GM23338 (cell line): ENCODE measurements around the gene GRID2. TPM values are rescaled to one million over a fixed set of nuclear protein-coding genes. Genes with fewer than 3 reads are reported as not detected.

Source experiments
- ATAC-seq: fragments of 200-7000 bp; cut with Tn5 transposase; 3 replicates; pipeline ENCODE4 v1.9.1; 2020
- DNase-seq: peaks from one replicate; pipeline ENCODE4 v3.0.0-alpha.2; 2015; ENCODE audit warnings: low spot score
- H2AFZ ChIP-seq: fragments of 200-600 bp; sonication (generic); 2 replicates; pipeline ENCODE4 v1.8.0; 2016; ENCODE audit warnings: antibody characterized with exemption, mild to moderate bottlenecking, moderate library complexity
- H3F3A ChIP-seq: fragments of 200-600 bp; sonication (generic); replicated peaks from 2 replicates; pipeline ENCODE4 v1.8.0; 2017; ENCODE audit warnings: antibody characterized with exemption, mixed run types, low read depth
- H3K27ac ChIP-seq: fragments of 200-600 bp; sonication (generic); 2 replicates; pipeline ENCODE4 v1.6.1; 2016; ENCODE audit warnings: low read depth
- H3K27me3 ChIP-seq: fragments of 200-600 bp; sonication (generic); 2 replicates; pipeline ENCODE4 v1.8.0; 2016; ENCODE audit warnings: mild to moderate bottlenecking, mixed run types, moderate library complexity; ENCODE audit not compliant: insufficient read depth
- H3K36me3 ChIP-seq: fragments of 200-600 bp; sonication (generic); 2 replicates; pipeline ENCODE4 v1.8.0; 2016; ENCODE audit warnings: mild to moderate bottlenecking; ENCODE audit not compliant: insufficient read depth
- H3K4me1 ChIP-seq: fragments of 200-600 bp; sonication (generic); 2 replicates; pipeline ENCODE4 v1.8.0; 2016; ENCODE audit warnings: mild to moderate bottlenecking, moderate library complexity; ENCODE audit not compliant: insufficient read depth
- H3K4me2 ChIP-seq: fragments of 200-600 bp; sonication (generic); 2 replicates; pipeline ENCODE4 v1.7.1; 2017; ENCODE audit warnings: mixed run types
- H3K4me3 ChIP-seq: fragments of 200-600 bp; sonication (generic); 2 replicates; pipeline ENCODE4 v1.6.1; 2016; ENCODE audit warnings: mixed run types
- H3K79me2 ChIP-seq: fragments of 200-600 bp; sonication (generic); replicated peaks from 2 replicates; pipeline ENCODE4 v1.8.0; 2017; ENCODE audit warnings: mild to moderate bottlenecking; ENCODE audit not compliant: insufficient read depth
- H3K9me2 ChIP-seq: fragments of 200-600 bp; sonication (generic); 2 replicates; pipeline ENCODE4 v1.8.0; 2017; ENCODE audit not compliant: insufficient read depth
- H4K20me1 ChIP-seq: fragments of 200-600 bp; sonication (generic); replicated peaks from 2 replicates; pipeline ENCODE4 v1.8.0; 2017; ENCODE audit warnings: mild to moderate bottlenecking; ENCODE audit not compliant: insufficient read depth
- H3K27ac Mint-ChIP-seq: 2 replicates; pipeline ENCODE4 v1.8.0; 2020; ENCODE audit warnings: inconsistent platforms, mild to moderate bottlenecking, moderate library complexity, mixed read lengths
- H3K27me3 Mint-ChIP-seq: 3 replicates; pipeline ENCODE4 v1.8.0; 2022; ENCODE audit warnings: low read depth, mild to moderate bottlenecking, moderate library complexity, mixed read lengths, inconsistent platforms; ENCODE audit not compliant: insufficient read depth, poor library complexity
- H3K36me3 Mint-ChIP-seq: 3 replicates; pipeline ENCODE4 v1.8.0; 2021; ENCODE audit warnings: low read depth, mild to moderate bottlenecking, inconsistent platforms, moderate library complexity, mixed read lengths
- H3K4me1 Mint-ChIP-seq: 3 replicates; pipeline ENCODE4 v1.8.0; 2020; ENCODE audit warnings: mild to moderate bottlenecking, inconsistent platforms, mixed read lengths
- H3K4me3 Mint-ChIP-seq: 3 replicates; pipeline ENCODE4 v1.8.0; 2021; ENCODE audit warnings: moderate library complexity, mild to moderate bottlenecking, inconsistent platforms, mixed read lengths
- H3K9me3 Mint-ChIP-seq: 3 replicates; pipeline ENCODE4 v1.8.0; 2020; ENCODE audit warnings: moderate library complexity, mild to moderate bottlenecking, inconsistent platforms, mixed read lengths
- CREB1 ChIP-seq: fragments of 250-450 bp; sonication (Bioruptor Pico); IDR thresholded peaks from 2 replicates; pipeline ENCODE4 v1.5.0; 2020; ENCODE audit warnings: low read depth, mild to moderate bottlenecking, moderate library complexity
- EZH2 ChIP-seq: fragments of 200-600 bp; sonication (generic); IDR thresholded peaks from one replicate; pipeline ENCODE4 v1.8.0; 2017; ENCODE audit warnings: antibody characterized with exemption, mild to moderate bottlenecking, low read depth; ENCODE audit not compliant: unreplicated experiment
- EZH2phosphoT487 ChIP-seq: fragments of 200-600 bp; sonication (generic); IDR thresholded peaks from one replicate; pipeline ENCODE4 v1.8.1; 2018; ENCODE audit warnings: antibody characterized with exemption; ENCODE audit not compliant: unreplicated experiment
- JUNB ChIP-seq: IDR thresholded peaks from one replicate; pipeline ENCODE4 v1.6.1; 2016; ENCODE audit warnings: antibody characterized with exemption; ENCODE audit not compliant: unreplicated experiment
- NANOG ChIP-seq: IDR thresholded peaks from 2 replicates; pipeline ENCODE4 v1.6.1; 2016; ENCODE audit warnings: antibody characterized with exemption, borderline replicate concordance
- POLR2AphosphoS5 ChIP-seq: IDR thresholded peaks from 2 replicates; pipeline ENCODE4 v1.6.1; 2016; ENCODE audit warnings: antibody characterized with exemption, low read depth
- STAT1 ChIP-seq: IDR thresholded peaks from one replicate; pipeline ENCODE4 v1.6.1; 2016; ENCODE audit warnings: antibody characterized with exemption; ENCODE audit not compliant: unreplicated experiment
- ZNF114 ChIP-seq: fragments of 250-450 bp; sonication (Bioruptor Pico); IDR thresholded peaks from 2 replicates; pipeline ENCODE4 v1.5.0; 2020; ENCODE audit warnings: mild to moderate bottlenecking, moderate library complexity
- ZNF331 ChIP-seq: fragments of 250-450 bp; sonication (Bioruptor Pico); IDR thresholded peaks from 2 replicates; pipeline ENCODE4 v1.5.0; 2020; ENCODE audit warnings: low read depth, mild to moderate bottlenecking, moderate library complexity
- polyA plus RNA-seq: library from polyadenylated mRNA; unstranded; fragments of >200 nt; fragmentation: Nextera tagmentation; extraction: Ambion mirVana; gene quantifications from 2 replicates; pipeline ENCODE4 v1.2.1, GENCODE V29; 2016
- total RNA-seq: library from RNA; depleted of rRNA; stranded (reverse); fragments of >200 nt; shearing (Covaris generic); gene quantifications from 2 replicates; pipeline ENCODE4 v1.2.3, GENCODE V29; 2014
- TF ChIP-seq, protein P1 (sequence below), 2 experiments: fragments of 200-600 bp in 1 of 2; sonication (generic) in 1 of 2; conservative IDR thresholded peaks; 2 replicates each; pipeline versions ENCODE4 v1.5.1 to v1.6.1; 2016 to 2017; ENCODE audit warnings: antibody characterized with exemption in 2 of 2, low read depth in 2 of 2, mild to moderate bottlenecking in 2 of 2, moderate library complexity in 1 of 2
- TF ChIP-seq, protein P2 (sequence below): IDR thresholded peaks from one replicate; pipeline ENCODE4 v1.6.1; 2018; ENCODE audit warnings: antibody characterized with exemption; ENCODE audit not compliant: unreplicated experiment
- TF ChIP-seq, protein P3 (sequence below): IDR thresholded peaks from 2 replicates; pipeline ENCODE4 v1.6.1; 2016; ENCODE audit warnings: antibody characterized with exemption
- TF ChIP-seq, protein P4 (sequence below): fragments of 250-450 bp; sonication (Bioruptor Pico); IDR thresholded peaks from 2 replicates; pipeline ENCODE4 v1.5.0; 2020; ENCODE audit warnings: mild to moderate bottlenecking, moderate library complexity

GRID2 gene
- total and polyA plus RNA-seq, 2 experiments from 2014 or later, result 19.9 to 65.4 TPM

DNA sequence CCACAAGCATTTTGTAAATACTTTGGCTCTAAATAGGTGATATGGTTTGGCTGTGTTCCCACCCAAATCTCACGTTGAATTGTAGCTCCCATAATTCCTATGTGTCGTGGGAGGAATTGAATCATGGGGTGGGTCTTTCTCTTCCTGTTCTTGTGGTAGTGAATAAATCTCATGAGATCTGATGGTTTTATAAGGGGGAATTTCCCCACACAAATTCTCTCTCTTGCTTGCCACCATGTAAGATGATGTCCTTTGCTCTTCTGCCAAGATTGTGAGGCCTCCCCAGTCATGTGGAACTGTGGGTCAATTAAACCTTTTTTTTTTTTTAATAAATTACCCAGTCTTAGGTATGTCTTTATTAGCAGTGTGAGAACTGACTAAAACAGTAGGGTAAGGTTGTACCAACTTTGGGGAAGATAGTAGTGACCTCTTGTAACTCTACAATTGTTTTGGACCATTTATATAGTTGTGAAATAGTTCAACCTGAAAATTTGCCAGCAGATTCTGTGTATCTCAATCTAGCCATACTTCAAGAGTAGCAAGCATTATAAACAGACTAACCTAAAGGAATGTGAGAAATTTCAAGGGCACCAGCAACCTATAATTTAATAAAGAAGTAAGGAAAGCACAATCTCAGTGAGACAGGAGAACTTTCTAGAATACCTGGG is 727.8 kb downstream of the GRID2 start:
- no peaks in the 10 kb centered on the region for H3K9me2 ChIP-seq
- H3K36me3 ChIP-seq, result no peaks in the 10 kb centered on the region
- no peaks in the 10 kb centered on the region for H3K79me2 ChIP-seq
- Mint-ChIP-seq H3K9me3 (no peaks in the 10 kb centered on the region; the same call in 2 of the 3 replicates), H3K27ac (no peak overlapping the region), H3K36me3 (peaks cover 11% of the 10 kb centered on the region), H3K4me3 (no peak overlapping the region), H3K4me1 (peaks cover 9% of the 10 kb centered on the region), H3K27me3 (no peaks in the 10 kb centered on the region)
- no peak overlapping the region for H3K27ac ChIP-seq
- no peaks in the 10 kb centered on the region for H3K4me1 ChIP-seq
- H3K4me2 ChIP-seq, result no peak overlapping the region
- no peak for TF ChIP-seq STAT1
- TF ChIP-seq CREB1 (CRISPR knock-in tag), result no peak
- no peak for TF ChIP-seq ZNF114 (CRISPR knock-in tag)
- TF ChIP-seq, protein P1, sequence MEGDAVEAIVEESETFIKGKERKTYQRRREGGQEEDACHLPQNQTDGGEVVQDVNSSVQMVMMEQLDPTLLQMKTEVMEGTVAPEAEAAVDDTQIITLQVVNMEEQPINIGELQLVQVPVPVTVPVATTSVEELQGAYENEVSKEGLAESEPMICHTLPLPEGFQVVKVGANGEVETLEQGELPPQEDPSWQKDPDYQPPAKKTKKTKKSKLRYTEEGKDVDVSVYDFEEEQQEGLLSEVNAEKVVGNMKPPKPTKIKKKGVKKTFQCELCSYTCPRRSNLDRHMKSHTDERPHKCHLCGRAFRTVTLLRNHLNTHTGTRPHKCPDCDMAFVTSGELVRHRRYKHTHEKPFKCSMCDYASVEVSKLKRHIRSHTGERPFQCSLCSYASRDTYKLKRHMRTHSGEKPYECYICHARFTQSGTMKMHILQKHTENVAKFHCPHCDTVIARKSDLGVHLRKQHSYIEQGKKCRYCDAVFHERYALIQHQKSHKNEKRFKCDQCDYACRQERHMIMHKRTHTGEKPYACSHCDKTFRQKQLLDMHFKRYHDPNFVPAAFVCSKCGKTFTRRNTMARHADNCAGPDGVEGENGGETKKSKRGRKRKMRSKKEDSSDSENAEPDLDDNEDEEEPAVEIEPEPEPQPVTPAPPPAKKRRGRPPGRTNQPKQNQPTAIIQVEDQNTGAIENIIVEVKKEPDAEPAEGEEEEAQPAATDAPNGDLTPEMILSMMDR (conservative IDR thresholded peaks at IDR 0.05; ENCODE audit: low read depth in 2 of 2), result no peak
- TF ChIP-seq, protein P2, sequence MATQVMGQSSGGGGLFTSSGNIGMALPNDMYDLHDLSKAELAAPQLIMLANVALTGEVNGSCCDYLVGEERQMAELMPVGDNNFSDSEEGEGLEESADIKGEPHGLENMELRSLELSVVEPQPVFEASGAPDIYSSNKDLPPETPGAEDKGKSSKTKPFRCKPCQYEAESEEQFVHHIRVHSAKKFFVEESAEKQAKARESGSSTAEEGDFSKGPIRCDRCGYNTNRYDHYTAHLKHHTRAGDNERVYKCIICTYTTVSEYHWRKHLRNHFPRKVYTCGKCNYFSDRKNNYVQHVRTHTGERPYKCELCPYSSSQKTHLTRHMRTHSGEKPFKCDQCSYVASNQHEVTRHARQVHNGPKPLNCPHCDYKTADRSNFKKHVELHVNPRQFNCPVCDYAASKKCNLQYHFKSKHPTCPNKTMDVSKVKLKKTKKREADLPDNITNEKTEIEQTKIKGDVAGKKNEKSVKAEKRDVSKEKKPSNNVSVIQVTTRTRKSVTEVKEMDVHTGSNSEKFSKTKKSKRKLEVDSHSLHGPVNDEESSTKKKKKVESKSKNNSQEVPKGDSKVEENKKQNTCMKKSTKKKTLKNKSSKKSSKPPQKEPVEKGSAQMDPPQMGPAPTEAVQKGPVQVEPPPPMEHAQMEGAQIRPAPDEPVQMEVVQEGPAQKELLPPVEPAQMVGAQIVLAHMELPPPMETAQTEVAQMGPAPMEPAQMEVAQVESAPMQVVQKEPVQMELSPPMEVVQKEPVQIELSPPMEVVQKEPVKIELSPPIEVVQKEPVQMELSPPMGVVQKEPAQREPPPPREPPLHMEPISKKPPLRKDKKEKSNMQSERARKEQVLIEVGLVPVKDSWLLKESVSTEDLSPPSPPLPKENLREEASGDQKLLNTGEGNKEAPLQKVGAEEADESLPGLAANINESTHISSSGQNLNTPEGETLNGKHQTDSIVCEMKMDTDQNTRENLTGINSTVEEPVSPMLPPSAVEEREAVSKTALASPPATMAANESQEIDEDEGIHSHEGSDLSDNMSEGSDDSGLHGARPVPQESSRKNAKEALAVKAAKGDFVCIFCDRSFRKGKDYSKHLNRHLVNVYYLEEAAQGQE, result no peak
- no peak for TF ChIP-seq EZH2phosphoT487
- no peak for TF ChIP-seq NANOG
- TF ChIP-seq POLR2AphosphoS5, result no peak
- no peak for TF ChIP-seq EZH2
- TF ChIP-seq, protein P3, sequence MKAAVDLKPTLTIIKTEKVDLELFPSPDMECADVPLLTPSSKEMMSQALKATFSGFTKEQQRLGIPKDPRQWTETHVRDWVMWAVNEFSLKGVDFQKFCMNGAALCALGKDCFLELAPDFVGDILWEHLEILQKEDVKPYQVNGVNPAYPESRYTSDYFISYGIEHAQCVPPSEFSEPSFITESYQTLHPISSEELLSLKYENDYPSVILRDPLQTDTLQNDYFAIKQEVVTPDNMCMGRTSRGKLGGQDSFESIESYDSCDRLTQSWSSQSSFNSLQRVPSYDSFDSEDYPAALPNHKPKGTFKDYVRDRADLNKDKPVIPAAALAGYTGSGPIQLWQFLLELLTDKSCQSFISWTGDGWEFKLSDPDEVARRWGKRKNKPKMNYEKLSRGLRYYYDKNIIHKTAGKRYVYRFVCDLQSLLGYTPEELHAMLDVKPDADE, result no peak
- no peak for TF ChIP-seq ZNF331 (CRISPR knock-in tag)
- TF ChIP-seq JUNB, result no peak
- TF ChIP-seq, protein P4, sequence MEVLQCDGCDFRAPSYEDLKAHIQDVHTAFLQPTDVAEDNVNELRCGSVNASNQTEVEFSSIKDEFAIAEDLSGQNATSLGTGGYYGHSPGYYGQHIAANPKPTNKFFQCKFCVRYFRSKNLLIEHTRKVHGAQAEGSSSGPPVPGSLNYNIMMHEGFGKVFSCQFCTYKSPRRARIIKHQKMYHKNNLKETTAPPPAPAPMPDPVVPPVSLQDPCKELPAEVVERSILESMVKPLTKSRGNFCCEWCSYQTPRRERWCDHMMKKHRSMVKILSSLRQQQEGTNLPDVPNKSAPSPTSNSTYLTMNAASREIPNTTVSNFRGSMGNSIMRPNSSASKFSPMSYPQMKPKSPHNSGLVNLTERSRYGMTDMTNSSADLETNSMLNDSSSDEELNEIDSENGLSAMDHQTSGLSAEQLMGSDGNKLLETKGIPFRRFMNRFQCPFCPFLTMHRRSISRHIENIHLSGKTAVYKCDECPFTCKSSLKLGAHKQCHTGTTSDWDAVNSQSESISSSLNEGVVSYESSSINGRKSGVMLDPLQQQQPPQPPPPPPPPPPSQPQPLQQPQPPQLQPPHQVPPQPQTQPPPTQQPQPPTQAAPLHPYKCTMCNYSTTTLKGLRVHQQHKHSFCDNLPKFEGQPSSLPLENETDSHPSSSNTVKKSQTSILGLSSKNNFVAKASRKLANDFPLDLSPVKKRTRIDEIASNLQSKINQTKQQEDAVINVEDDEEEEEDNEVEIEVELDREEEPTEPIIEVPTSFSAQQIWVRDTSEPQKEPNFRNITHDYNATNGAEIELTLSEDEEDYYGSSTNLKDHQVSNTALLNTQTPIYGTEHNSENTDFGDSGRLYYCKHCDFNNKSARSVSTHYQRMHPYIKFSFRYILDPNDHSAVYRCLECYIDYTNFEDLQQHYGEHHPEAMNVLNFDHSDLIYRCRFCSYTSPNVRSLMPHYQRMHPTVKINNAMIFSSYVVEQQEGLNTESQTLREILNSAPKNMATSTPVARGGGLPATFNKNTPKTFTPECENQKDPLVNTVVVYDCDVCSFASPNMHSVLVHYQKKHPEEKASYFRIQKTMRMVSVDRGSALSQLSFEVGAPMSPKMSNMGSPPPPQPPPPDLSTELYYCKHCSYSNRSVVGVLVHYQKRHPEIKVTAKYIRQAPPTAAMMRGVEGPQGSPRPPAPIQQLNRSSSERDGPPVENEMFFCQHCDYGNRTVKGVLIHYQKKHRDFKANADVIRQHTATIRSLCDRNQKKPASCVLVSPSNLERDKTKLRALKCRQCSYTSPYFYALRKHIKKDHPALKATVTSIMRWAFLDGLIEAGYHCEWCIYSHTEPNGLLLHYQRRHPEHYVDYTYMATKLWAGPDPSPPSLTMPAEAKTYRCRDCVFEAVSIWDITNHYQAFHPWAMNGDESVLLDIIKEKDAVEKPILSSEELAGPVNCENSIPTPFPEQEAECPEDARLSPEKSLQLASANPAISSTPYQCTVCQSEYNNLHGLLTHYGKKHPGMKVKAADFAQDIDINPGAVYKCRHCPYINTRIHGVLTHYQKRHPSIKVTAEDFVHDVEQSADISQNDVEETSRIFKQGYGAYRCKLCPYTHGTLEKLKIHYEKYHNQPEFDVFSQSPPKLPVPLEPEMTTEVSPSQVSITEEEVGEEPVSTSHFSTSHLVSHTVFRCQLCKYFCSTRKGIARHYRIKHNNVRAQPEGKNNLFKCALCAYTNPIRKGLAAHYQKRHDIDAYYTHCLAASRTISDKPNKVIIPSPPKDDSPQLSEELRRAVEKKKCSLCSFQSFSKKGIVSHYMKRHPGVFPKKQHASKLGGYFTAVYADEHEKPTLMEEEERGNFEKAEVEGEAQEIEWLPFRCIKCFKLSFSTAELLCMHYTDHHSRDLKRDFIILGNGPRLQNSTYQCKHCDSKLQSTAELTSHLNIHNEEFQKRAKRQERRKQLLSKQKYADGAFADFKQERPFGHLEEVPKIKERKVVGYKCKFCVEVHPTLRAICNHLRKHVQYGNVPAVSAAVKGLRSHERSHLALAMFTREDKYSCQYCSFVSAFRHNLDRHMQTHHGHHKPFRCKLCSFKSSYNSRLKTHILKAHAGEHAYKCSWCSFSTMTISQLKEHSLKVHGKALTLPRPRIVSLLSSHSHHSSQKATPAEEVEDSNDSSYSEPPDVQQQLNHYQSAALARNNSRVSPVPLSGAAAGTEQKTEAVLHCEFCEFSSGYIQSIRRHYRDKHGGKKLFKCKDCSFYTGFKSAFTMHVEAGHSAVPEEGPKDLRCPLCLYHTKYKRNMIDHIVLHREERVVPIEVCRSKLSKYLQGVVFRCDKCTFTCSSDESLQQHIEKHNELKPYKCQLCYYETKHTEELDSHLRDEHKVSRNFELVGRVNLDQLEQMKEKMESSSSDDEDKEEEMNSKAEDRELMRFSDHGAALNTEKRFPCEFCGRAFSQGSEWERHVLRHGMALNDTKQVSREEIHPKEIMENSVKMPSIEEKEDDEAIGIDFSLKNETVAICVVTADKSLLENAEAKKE, result no peak
- ATAC-seq (no peak), DNase-seq (no peak)
- no peaks in the 10 kb centered on the region; the same call in none of the 2 replicates for H4K20me1 ChIP-seq
- no peaks in the 10 kb centered on the region for H3K27me3 ChIP-seq
- no peak overlapping the region for H3K4me3 ChIP-seq
- no peak overlapping the region for H2AFZ ChIP-seq
- no peaks in the 10 kb centered on the region for H3F3A ChIP-seq
